ENCODE results near the gene AFG1L. TPM values are rescaled to one million over a fixed set of nuclear protein-coding genes. Genes with fewer than 3 reads are reported as not detected.
A peak's percentile ranks its signal among the peaks of the same experiment; 100 is the strongest.
"Not testable (repeated sequence)": the region's sequence is repeated elsewhere in the genome, so short reads cannot be mapped to it uniquely, and the experiment has no call there.

Gene AFG1L
- polyA plus RNA-seq, 1 donor, result 8.9 TPM

DNA sequence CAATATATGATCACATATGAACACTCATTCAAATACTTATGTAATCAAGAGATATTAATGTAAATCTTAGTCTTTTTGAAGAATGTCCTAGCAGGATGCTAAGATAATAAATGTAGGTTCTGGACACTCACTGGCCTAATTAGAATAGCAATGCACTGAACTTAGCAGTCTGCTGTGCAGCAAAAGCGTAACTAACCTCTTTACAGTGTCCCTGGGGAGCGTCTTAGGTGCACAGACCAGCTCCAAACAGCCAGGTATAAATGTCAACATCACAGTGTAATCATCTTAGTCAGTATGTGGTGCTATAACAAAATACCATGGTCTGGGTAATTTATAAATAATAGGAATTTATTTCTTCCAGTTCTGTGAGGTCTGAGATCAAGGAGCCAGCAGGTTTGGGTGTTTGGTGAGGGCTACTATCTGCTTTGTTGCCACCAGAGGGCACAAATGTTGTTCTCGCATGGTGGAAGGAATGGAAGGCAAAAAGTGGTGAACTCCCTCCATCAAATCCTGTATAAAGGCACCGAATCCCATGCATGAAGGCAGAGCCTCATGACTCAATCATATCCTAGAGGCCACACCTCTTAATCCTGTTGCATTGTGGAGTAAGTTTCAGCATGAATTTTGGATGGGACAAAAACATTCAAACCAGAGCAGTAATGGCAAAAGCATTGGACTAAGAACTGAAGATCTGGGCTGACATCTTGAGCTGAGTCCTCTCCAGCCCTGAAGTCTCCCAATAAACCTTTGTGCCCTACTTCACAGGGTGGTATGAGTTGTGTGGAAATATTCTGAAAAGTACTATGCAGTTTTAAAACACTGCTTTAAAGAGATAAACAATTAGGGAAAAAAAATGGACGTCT, 224.1 kb downstream of the AFG1L start:
- no peak for DNase-seq

DNA sequence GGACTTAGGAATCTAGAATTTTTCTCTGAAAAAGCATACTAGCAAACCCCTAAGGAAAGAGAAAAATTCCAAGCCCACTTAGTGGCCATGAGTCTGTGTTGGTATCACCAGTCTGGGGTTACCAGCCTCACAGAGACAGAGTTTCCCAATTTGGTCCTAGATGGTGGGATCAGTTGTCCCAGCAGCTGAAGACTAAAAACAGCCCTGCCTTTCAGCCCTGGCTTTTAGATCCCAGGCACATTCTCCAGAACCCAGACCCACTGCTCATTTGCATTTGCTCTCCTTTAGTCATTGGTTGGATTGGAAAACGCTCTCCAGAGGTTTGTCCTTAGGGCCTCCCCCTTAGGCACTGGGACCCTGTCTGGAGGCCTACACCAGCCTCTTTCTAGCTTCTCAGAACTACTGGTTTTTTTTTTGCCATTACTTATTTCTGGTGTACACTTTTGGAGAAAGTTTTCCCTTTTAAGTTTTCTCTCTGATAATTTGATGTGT, 226.8 kb downstream of the AFG1L start:
- DNase-seq, result no peak

DNA sequence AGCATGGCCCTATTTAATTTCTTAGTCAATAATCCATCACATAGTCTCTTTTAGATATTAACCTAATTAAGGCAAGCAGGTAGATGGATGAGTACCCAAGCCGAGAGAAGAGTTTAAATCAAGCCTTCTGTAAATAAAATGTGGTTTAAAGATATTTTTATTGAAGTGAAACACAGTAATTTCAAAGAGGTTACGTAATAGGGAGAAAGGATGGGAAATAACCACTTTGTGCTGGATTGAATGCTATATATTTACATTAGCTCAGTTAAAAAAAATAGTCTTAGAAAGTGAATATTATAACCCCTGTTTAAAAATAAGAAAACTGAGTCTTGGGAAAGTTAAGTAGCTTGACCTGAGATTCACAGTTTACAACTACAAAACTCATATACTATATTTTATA, 228.8 kb downstream of the AFG1L start:
- DNase-seq, result no peak

DNA sequence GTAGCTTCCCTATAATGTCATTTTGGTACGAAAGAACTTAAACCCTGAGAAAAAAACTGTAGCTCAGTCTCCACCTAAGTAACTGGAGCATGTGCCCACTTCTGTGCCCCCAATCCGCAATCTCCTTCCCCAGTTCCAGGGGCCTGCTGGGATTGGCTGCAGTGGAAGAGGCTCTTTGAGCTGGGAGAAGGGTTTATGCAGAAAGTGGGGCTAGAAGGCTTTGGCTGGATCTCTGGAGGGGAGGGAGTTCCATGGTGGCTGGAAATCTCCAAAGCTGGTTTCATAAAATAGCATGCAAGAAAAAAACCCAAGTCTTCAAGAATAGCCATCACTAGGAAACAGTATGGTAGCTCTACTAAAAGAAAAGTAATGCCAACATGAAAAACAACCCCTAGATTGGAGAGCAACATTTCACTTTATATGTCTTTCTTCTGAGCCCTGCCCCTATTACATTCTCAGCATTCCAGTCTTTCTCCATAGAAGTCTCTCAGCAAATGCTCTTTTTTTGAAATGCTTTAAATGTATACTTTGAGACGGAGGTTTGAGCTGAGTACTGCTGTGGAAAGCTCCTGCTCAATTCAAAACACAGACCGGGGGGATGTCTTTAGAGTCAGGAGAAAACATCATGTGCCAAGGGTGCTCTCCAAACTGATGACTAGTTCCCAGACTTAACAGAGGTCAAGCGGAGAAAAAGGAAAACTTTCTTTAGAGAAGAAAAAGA, 229.8 kb downstream of the AFG1L start:
- no peak for DNase-seq

DNA sequence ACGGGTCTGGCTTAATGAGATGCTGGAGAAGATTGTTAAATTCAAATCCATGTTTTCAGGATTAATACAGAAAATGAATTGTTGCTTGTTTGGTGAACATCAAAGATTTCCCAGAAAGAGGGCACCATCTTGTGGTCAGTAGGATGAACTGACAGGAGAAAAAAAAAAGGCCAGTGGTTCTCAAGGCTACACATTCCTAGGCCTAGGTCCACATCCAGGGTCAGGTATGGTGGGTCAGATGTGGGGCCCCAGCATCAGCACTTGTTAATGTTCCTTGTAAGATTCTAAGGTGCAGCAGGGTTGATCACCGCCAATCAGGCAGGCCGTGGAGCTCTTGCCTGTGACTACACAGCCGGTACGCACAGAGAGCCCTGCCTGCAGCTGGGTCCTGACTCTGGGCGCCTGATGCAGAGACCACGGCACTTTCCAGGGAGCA, 231.9 kb downstream of the AFG1L start:
- DNase-seq, result peak; percentile 36

DNA sequence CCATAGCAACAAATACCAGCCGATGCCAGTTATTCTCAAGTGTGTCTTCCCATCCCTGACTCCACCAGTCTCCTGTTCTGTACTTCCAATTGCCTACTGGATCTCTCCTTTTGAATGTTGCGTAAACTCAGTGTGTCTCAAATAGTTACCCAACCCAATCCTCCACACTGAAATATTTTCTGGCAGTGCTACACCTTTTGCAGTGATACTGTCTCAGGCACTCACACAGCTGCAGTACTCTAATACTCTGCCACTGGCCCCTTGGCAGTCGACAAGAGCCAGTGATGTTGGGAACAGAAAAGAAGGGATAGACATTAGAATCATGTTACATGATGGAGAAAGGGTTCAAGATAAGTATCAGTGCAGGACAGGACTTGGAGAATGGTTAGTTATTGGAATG, 234.0 kb downstream of the AFG1L start:
- no peak for DNase-seq

DNA sequence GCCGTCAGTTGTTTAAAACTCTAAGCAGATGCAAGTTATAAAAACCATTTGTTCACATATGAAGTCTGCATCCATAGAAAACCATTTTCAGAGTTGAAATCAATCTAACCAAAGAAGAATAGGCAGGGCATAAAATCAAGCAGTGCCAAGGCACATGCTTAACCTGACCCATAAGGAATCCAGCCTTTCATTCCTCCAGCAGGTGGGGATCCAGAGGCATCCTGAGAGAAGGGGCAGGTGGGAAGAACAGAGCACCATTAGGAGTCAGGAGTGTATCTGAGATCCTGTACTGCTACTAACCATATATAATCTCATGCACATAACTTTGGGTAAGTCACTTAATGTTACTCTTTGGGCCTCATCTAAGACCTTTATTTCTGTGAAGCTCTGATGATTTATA, 236.5 kb downstream of the AFG1L start:
- no peak for DNase-seq

DNA sequence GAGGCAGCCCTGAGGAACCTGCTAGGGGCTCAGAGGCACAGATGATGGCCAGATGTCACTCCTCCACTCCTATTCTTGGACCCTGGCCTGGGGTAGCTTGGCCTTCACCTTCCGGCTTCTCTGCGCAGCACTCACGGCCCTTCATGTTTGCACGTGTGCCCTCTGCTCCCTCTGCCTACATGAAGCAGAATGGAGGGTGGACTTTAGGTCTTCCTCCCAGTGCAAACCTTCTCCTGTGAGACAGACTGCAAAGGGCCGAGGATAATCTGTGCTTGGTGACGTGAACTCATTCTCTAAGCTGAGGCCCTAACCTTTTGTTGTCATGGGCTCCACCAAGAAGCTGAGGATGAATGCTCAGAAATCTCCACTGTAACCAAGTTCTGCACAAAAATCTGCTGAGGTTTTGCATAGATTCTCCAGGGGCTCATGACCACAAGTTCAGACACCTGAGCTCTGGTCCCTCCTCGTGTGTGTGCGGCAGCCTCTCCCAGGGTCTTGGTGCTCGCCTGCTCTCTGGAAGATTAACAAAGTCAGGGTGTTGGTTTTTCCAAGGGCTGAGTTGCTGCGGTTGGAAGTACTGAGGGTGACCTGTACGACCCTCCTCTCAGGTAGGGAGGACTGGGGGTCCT, 240.4 kb downstream of the AFG1L start:
- DNase-seq, result no peak

DNA sequence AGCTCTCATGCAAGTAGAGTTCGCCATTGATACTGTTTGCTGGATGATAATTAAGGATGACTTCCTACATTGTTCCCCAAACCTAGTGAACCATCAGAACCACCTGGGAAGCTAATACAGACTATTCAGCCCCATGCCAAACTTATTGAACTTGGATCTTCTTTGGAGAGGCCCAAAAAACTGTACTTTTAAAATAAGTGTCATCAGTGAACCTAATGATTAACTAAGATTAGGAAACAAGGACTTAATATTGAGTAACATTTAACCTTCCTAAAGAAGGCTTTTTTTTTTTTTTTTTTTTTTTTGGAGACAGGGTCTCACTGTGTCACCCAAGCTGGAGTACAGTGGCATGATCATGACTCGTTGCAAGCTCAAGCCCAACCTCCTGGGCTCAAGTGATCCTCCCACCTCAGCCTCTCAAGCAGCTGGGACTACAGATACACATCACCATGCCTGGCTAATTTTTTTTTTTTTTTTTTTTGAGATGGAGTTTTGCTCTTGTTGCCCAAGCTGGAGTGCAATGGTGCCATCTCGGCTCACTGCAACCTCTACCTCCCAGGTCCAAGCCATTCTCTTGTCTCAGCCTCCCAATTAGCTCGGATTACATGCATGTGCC, 241.2 kb downstream of the AFG1L start:
- not testable (repeated sequence) for DNase-seq

DNA sequence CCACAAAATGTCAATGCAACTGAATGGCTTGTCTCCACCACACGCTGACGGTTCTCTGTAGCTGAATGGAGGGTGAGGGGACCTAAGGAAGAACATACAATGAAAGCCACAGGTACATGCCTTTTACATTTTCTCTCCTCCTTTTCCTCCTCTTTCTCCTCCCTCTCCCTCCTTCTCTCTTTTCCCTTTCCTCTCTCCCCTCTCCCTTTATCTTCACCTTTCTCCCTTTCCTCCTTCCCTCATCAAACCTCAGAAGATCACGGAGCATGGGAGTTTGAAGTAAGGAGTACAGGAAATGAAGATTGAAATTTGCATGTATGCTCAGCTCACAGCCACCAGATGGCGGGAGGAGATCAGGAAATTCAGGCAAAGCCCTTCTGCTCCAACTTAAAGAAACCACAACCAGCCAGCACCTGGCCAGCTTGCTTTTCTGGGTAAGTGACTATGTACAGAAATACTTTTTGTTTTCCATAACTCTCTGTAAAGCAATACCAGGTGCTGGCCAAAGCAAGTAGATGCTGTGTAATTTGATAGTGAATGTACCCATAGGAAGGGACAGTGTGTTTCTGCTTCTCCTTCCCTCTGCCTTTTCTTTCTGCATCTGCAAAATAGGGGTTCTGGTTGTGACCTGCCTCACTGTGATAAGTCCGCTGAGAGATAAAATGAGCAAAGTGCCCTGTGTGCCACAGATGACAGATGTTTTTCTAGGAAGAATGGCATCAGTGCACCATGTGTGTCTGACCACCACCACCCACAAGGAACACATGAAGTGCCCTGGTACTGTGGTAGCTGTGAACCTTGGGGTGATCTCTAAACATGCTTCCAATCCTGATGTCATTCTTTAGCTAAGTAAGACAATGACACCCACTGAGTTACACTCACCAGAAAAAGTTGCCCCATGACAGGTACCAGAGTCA, 247.2 kb downstream of the AFG1L start:
- DNase-seq, result peak; percentile 76

DNA sequence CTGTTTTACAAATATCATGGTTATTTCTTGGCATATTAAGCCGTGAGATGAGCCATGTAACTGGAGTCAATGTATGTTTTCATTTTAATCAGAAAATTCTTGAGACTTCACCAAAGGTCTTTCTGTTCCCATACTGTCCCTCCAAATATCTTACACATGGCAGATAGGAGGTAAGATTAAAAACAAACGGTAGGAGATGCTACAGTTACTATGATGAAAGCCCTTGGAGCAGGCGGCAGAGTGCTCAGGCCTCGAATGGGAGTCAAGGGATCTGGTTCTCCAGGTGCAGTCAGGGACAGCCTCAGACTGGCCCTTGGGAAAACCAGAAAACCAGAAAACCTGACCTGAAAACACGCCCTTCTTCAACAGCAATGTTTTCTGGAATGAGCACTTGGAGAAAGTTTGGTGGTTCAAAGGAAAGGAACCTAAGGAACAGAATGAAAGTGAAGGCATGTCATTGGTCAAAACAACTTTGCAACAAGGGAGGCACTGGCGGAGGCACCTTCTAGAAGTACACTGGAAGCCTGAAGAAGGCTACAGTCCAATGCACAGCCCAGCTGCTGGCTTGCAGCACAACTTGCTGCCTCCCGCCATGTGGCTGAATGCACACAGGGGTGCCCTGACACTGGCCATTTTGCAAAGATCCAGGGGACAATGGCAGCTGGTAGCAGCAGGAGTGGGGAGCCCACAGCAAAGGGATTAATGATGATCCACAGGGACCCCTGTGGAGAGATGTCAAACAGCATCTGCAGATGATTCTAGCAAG, 248.5 kb downstream of the AFG1L start:
- DNase-seq, result no peak

DNA sequence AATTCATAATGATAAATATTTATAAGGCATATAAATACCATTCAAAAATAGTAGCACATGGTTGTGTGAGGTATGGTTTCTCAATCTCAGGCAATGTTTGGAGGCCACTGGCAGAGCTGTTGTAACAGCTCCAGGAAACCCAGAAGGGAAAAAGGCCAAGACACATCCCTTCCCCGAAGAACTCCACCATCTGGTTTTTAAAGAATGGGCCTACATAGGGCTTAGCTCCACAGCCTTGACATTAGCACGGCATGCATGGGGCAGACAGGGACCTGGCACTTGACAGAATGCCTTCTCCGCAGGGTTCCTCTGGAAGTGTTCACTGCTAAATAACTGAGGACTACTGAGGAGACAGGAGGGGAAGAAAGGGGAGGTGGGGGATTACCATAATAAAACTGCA, 249.8 kb downstream of the AFG1L start:
- DNase-seq, result no peak

DNA sequence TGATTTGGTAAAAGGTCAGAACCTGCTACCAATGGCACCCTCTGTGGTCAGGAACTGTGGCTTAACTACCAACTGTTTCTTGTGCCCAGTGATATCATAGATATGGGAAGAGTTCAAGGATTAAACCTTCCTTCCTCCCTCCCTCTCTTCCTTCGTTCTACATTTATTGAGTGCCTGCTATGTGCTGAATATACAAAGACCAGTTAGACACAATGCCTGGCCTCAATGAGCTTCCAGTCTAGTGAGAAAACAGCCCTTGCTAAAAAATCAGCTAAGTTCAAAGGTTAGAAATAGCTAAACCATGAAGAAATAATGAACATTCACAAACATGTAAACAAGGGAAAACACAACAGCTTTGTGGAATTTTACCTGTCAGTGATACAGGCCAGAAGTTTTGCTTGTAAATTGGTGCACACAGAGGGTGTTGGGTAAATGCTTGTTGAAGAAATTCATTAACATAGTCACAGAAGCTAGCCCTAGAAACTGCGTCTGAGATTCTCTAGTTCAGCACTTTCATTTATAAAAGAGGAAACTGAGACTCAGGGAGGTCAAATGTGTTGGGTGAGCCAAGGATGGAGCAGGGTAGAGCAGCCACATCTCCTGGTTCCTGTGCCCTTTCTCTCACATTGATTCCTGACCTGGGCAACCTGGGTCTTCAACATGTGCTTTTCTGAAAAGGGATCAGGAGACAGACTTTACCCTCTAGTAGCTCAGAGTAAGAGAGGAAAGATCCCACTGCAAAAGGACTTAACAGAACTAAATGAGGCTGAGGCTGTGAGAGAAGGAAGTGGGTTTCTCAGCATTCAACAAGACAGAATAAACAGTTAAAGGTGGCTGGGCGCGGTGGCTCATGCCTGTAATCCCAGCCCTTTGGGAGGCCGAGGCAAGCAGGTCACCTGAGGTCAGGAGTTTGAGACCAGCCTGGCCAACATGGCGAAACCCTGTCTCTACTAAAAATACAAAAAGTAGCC, 251.5 kb downstream of the AFG1L start:
- DNase-seq, result no peak

DNA sequence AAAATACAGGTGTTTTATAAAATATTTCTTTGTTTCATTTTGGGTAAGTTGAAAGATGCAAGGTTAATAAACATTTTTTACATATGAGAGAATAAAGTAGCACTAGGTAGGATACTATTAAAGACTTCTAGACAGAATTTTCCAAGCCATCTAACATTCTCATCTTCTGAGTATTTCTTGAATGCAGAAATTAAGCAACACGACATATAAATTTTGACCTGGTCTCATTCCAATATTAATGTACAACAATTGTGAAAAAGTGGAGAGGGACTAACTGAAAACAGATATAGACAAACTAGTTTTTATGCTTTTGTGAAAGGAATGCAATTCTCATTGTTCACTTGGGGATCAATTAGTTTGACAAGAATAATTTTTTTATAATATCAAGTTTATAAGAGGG, 254.4 kb downstream of the AFG1L start:
- DNase-seq, result no peak

DNA sequence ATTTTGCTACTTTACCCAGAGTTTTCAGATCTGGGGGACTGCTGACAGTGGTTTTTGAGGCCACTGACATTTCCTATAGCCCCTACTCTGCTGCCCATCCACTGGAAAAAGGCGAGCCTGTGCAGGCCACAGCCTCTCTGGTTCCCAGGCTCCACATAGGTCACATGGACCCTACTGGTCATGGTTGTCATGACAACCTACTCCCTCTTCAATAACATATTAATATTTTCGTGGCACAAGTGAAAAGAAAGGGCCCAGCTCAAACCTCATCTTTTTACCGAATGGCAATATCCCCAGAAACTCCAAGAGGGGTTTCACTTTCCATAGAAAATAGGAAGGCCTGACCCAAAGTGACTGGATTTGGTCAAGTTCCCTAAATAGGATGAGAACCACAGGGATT, 254.9 kb downstream of the AFG1L start:
- DNase-seq, result no peak

DNA sequence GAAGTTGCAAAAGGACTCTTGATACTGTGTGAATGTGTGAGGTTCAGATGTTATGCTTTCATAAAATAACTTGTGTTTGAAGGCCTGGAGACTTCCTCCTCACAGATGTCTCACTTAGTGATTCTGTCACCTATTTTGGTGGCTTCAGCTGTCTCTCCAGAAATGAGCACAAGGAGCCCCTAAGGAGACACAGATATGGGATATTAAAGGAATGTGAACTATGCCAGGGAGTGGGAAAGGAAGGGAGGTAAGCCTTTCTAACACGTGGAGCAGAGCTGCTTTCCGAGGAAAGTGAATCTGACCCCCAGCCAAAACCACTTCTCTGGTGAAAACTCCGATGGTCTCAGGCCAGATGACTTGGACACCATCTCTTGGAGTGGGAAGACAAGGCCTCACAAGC, 255.4 kb downstream of the AFG1L start:
- DNase-seq, result no peak

DNA sequence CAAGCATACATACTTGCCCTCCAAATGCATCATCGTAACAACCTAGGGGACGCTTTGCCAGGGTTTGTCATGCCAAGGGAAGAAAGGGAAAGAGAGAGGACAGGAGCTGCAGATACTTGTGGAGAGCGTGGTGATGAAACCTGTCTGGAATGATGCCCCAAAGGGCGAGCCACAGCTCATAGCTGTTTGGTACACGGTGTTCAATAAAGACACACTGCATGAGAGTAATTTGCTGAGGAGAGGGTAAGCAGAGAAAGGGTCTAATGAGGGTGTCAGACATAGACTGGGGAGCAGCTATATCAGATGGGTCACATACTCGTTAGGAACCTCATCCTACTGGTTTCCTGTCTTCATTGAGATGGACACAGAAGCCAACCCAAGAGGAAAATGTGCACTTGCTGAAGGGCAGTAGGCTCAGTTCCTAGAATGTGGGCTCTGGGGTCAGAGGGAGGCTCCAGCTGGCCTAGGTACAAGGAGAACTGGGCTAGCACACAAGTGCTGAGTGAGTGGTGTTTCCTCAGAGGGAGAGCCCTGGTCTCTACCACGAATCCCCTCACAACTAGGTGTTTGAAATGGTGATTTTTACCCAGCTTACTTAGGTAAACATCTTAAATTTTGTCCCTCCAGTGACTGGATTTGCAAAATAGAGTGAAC, 260.7 kb downstream of the AFG1L start:
- DNase-seq, result no peak

DNA sequence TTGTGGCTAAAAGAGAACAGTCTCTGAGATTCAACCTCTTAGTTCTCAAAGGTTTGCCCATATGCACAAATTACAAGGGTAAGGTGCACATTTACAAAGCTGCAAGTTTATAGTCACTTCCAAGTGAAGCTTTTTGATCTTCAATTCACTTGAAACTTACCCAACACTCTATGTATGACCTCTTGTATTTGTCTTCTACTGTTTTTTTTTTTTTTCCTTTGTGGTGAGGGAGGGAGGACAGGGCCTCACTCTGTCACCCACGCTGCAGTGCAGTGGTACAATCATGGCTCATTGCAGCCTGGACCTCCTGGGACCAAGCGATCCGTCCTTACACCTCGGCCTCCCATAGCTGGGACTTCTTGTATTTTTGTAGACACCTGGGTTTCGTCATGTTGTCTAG, 261.4 kb downstream of the AFG1L start:
- DNase-seq, result no peak
